GM21390 (cell line): ENCODE results near the gene CLIP4.

Experiments used
- ATAC-seq: cut with Tn5 transposase; IDR thresholded peaks from one replicate; pipeline ENCODE4 v1.9.1; 2021; ENCODE audit not compliant: unreplicated experiment

CLIP4 gene

GRCh38 chr2:29186817-29187216 is 71.6 kb downstream of the CLIP4 start:
- no peak for ATAC-seq

GRCh38 chr2:29187926-29188325 is 72.7 kb downstream of the CLIP4 start:
- no peak for ATAC-seq

- ATAC-seq: peak; percentile 74
Observed at GRCh38 chr2:29189052-29189451, 73.8 kb downstream of the CLIP4 start.

GRCh38 chr2:29191817-29192216 is 76.6 kb downstream of the CLIP4 start:
- no peak for ATAC-seq

- no peak for ATAC-seq
Observed at GRCh38 chr2:29192526-29192925, 77.3 kb downstream of the CLIP4 start.

GRCh38 chr2:29193111-29193510 is 77.9 kb downstream of the CLIP4 start:
- ATAC-seq: no peak

GRCh38 chr2:29193681-29194080 is 78.5 kb downstream of the CLIP4 start:
- no peak for ATAC-seq

GRCh38 chr2:29195796-29196195 is 80.6 kb downstream of the CLIP4 start:
- ATAC-seq: no peak

GRCh38 chr2:29196792-29197788 is 81.9 kb downstream of the CLIP4 start:
- ATAC-seq: peak; percentile 58

GRCh38 chr2:29201979-29202378 is 86.8 kb downstream of the CLIP4 start:
- no peak for ATAC-seq

- no peak for ATAC-seq
Observed at GRCh38 chr2:29202819-29203495, 87.7 kb downstream of the CLIP4 start.

GRCh38 chr2:29206941-29207340 is 91.7 kb downstream of the CLIP4 start:
- no peak for ATAC-seq

GRCh38 chr2:29207352-29208148 is 92.3 kb downstream of the CLIP4 start:
- no peak for ATAC-seq

- ATAC-seq: no peak
Observed at GRCh38 chr2:29209551-29209950, 94.3 kb downstream of the CLIP4 start.

- ATAC-seq: no peak
Observed at GRCh38 chr2:29212009-29212408, 96.8 kb downstream of the CLIP4 start.

GRCh38 chr2:29213888-29214291 is 98.7 kb downstream of the CLIP4 start:
- no peak for ATAC-seq

GRCh38 chr2:29215073-29215472 is 99.9 kb downstream of the CLIP4 start:
- no peak for ATAC-seq

GRCh38 chr2:29215739-29216608 is 100.8 kb downstream of the CLIP4 start:
- no peak for ATAC-seq

- no peak for ATAC-seq
Observed at GRCh38 chr2:29216609-29216909, 101.3 kb downstream of the CLIP4 start.

- ATAC-seq: no peak
Observed at GRCh38 chr2:29218071-29218470, 102.9 kb downstream of the CLIP4 start.
